GM18951 (cell line): ENCODE measurements around the gene CLEC4C.

Experiments
- POLR2A ChIP-seq: IDR thresholded peaks from 4 replicates; pipeline ENCODE4 v1.6.1; 2011; ENCODE audit warnings: mild to moderate bottlenecking; ENCODE audit not compliant: insufficient read length, insufficient read depth; ENCODE audit errors: extremely low read depth
- in situ Hi-C: fragments of 300-500 bp; cut with MboI; formaldehyde crosslinking; loops from one replicate; pipeline ENCODE4 v1.12.0; 2022; ENCODE audit warnings: low sequenced_read_pairs, mixed read lengths, inconsistent platforms; ENCODE audit not compliant: unreplicated experiment

CLEC4C gene

GRCh38 chr12:7705846-7706245 lies 41.3 kb downstream of the CLEC4C start:
- in situ Hi-C loops = no loop called here
- TF ChIP-seq POLR2A = no peak

DNA sequence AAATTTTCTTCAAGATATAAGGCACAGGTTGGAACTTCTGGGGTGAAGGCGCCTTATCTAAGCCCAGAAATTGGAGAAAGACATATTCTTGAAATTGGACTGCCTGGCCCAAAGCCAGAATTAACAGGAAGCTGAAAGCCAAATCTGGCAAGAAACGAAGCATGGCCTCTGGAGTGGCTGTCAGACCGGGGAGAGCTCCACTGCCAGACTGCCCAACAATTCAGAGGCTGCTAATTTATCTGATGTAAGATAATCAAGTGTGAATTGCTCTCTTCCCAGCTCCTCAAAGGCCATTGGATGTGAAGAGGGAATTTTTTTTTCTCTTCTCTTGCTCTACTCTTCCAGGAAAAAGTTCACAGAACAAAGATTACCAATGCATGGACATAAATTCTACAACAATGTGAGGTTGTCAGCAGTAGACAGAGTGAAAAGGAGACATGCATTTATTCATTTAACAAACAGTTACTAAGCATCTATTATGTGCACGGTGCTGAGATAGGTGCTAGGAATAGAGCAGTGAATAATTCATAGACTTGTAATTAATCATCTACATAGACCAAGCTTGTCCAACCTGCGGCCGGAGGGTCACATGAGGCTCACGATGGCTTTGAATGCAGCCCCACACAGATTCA lies 51.5 kb downstream of the CLEC4C start, which contains the start of gene GDF3:
Gene GDF3 (minus strand): TSS at position 210 of the 632 bp plus-strand sequence. CDS start 47 bp downstream, at position 163.
- TF ChIP-seq POLR2A = no peak
- in situ Hi-C loops = no loop called here

DNA sequence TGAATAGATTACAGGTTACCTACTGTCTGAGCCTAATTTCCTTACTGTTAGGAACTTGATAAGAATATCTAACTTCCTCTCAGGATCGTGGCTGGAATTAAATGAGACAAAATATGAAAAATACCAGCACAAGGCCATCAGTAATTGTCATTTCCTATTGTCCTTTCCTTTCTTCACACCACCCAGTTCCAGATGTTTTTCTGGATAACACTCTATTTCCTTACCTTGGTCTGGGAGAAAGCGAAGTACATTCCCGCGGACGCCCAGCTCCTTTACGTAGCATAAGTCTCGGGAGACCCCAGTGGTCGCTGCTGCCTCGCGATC lies 52.0 kb downstream of the CLEC4C start:
- in situ Hi-C loops = no loop called here
- no peak for TF ChIP-seq POLR2A

DNA sequence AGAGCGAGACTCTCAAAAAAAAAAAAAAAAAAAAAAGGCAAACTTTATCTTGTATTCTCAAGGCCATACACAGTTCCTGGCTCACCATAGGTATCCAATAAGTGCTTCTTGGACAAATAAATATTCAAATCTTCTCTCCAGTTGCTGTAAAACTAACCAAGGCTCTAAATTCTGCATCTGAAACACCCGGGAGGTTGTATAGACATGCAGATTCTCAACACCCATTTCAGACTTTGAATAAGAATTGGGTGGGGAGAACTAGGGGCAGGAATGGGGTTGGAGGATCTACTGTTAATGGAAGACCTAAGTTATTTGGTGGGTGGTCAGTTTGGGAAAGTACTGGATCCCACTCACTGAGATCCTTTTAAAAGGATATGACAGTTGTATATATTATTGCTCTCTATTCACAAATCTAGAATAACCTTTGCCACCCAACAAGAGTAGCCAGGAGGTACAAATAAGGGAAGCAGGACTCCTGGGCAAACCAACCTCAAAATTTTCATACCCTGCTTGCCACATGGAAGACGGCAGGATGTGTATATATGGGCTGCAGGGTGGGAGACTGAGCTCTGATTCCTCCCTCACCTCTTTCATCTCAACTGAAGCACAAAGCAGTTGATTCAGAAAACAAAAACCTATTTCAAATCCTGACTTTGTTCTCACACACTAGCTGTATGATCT lies 52.5 kb downstream of the CLEC4C start:
- in situ Hi-C loops = no loop called here
- TF ChIP-seq POLR2A = no peak

DNA sequence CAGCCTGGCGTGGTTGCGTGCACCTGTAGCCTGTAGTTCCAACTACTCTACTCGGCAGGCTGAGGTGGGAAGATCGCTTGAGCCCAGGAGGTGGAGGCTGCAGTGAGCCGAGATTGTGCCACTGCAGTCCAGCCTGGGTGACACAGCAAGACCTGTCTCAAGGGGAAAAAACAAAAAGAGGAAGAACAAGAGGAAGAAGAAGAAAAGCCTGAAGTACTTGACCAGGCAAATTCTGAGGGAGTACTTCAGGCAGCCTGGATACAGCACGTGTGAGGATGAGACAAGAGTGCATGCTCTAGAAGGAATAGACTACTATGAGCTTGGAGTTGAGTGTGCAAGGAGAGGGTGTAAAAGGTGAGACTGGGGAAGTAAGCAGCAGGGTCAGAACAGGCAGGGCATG lies 53.4 kb downstream of the CLEC4C start:
- no peak for TF ChIP-seq POLR2A
- in situ Hi-C loops = no loop called here

GRCh38 chr12:7681535-7681934 lies 65.6 kb downstream of the CLEC4C start:
- in situ Hi-C loops = no loop called here
- TF ChIP-seq POLR2A = no peak
